Mesothelial cell of epicardium (in vitro differentiated cells): ENCODE measurements around the gene ATP6V1G3. TPM values are rescaled to one million over a fixed set of nuclear protein-coding genes. Genes with fewer than 3 reads are reported as not detected.

Experiments used
- DNase-seq, 2 experiments: peaks; one replicate each; pipeline ENCODE4 v3.0.0; 2021; ENCODE audit warnings: low spot score in 2 of 2; ENCODE audit not compliant: unreplicated experiment in 2 of 2
- H3K27ac Mint-ChIP-seq: 2 replicates; pipeline ENCODE4 v1.8.0; 2021; ENCODE audit warnings: mixed read lengths
- H3K27me3 Mint-ChIP-seq: 2 replicates; pipeline ENCODE4 v1.8.0; 2021; ENCODE audit warnings: low read depth, mixed read lengths
- H3K36me3 Mint-ChIP-seq: 2 replicates; pipeline ENCODE4 v1.8.0; 2021; ENCODE audit warnings: mixed read lengths
- H3K4me1 Mint-ChIP-seq: 2 replicates; pipeline ENCODE4 v1.8.0; 2021; ENCODE audit warnings: mixed read lengths
- H3K4me3 Mint-ChIP-seq: 2 replicates; pipeline ENCODE4 v1.8.0; 2021; ENCODE audit warnings: mild to moderate bottlenecking, moderate library complexity, mixed read lengths
- H3K9me3 Mint-ChIP-seq: 2 replicates; pipeline ENCODE4 v1.8.0; 2021; ENCODE audit warnings: mixed read lengths
- total RNA-seq: library from RNA; stranded (reverse); gene quantifications from 3 replicates; pipeline ENCODE4 v1.2.1, GENCODE V29; 2021
- TF ChIP-seq, protein P1 (sequence below): fragments of 200-600 bp; sonication (generic); IDR thresholded peaks from one replicate; pipeline ENCODE4 v1.5.0; 2021; ENCODE audit warnings: antibody characterized with exemption; ENCODE audit not compliant: unreplicated experiment

Gene ATP6V1G3
- total RNA-seq, 1 donor from 2014 or later, result not detected

DNA sequence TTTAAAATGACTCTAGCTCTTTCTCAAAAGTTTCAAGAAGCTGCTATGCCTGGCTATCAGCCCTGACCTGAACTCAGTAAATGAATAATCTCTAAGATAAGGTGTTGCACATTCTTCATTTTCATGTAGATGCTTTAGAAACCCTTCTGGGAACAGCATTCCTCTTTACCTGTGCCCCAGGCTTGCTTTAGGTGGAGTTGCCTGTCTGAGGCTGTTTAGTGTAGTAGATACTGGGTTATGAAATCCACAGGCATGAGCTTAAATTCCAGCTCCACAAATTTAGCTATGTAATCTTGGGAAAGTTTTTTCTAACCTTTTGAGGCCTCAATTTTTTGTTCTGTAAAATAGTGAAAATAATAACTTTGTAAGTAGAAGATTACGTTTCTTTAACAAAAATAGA is 41.6 kb downstream of the ATP6V1G3 start:
- DNase-seq, result no peak
- H3K9me3 Mint-ChIP-seq, result peaks cover 18% of the 10 kb centered on the region
- no peak overlapping the region for H3K4me3 Mint-ChIP-seq
- no peak overlapping the region for H3K27ac Mint-ChIP-seq
- H3K4me1 Mint-ChIP-seq, result peaks cover 19% of the 10 kb centered on the region
- TF ChIP-seq, protein P1, sequence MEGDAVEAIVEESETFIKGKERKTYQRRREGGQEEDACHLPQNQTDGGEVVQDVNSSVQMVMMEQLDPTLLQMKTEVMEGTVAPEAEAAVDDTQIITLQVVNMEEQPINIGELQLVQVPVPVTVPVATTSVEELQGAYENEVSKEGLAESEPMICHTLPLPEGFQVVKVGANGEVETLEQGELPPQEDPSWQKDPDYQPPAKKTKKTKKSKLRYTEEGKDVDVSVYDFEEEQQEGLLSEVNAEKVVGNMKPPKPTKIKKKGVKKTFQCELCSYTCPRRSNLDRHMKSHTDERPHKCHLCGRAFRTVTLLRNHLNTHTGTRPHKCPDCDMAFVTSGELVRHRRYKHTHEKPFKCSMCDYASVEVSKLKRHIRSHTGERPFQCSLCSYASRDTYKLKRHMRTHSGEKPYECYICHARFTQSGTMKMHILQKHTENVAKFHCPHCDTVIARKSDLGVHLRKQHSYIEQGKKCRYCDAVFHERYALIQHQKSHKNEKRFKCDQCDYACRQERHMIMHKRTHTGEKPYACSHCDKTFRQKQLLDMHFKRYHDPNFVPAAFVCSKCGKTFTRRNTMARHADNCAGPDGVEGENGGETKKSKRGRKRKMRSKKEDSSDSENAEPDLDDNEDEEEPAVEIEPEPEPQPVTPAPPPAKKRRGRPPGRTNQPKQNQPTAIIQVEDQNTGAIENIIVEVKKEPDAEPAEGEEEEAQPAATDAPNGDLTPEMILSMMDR, result no peak
- peaks cover 7% of the 10 kb centered on the region for H3K36me3 Mint-ChIP-seq
- no peaks in the 10 kb centered on the region for H3K27me3 Mint-ChIP-seq

DNA sequence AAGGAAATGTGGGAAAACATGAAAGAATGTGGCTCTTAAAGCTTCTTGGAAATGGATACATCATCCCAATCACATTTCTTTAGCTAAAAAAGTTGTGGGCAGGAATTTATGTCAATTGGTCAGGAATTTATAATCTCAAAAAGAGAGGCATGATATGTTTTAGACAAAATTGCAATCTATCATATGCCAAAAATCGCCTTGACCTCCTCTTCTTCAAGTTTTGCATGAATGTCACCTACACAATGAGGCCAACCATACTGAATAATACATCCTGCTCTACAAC is 42.4 kb downstream of the ATP6V1G3 start:
- no peak overlapping the region for H3K27ac Mint-ChIP-seq
- H3K9me3 Mint-ChIP-seq, result peaks cover 9% of the 10 kb centered on the region
- peaks cover 19% of the 10 kb centered on the region for H3K4me1 Mint-ChIP-seq
- DNase-seq, result no peak
- H3K36me3 Mint-ChIP-seq, result no peaks in the 10 kb centered on the region
- H3K27me3 Mint-ChIP-seq, result no peaks in the 10 kb centered on the region
- TF ChIP-seq, protein P1, result no peak
- no peak overlapping the region for H3K4me3 Mint-ChIP-seq

DNA sequence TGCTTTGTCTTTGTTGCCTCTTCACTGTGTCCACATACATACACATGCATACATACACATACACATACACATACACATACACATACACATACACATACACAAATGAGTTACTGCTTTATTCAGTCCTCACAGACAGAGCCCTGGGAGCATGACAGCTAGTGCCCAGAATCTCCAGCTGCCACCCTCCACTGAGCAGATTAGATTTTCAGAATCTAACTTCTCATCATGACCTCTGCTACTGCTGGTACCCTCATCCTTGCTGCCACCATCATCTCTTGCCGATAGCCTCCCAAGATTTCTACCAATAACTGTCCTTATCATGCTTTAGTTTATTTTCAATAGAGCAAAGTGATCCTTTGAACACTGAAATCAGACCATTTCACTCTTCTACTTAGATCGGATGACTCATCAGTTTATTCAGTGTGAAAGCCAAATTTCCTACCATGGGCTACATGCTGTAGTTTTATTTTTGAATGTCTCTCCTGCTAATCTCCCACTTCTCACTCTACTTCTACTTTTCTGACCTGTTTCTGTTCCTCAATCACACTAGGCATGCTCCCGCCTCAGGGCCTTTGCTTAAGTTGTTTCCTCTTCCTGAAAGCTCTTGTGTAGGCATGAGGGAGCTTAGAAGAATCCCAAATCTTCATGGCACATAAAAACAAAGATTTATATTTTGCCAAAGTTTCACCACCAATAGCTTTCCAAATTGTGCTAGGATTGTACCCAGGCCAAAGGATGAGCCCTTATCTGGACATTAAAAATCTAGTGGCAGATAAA is 43.0 kb downstream of the ATP6V1G3 start:
- Mint-ChIP-seq H3K36me3 (no peaks in the 10 kb centered on the region), H3K9me3 (peaks cover 6% of the 10 kb centered on the region), H3K4me3 (no peak overlapping the region), H3K27me3 (no peaks in the 10 kb centered on the region), H3K4me1 (peaks cover 21% of the 10 kb centered on the region), H3K27ac (no peak overlapping the region)
- no peak for DNase-seq
- TF ChIP-seq, protein P1, result no peak

DNA sequence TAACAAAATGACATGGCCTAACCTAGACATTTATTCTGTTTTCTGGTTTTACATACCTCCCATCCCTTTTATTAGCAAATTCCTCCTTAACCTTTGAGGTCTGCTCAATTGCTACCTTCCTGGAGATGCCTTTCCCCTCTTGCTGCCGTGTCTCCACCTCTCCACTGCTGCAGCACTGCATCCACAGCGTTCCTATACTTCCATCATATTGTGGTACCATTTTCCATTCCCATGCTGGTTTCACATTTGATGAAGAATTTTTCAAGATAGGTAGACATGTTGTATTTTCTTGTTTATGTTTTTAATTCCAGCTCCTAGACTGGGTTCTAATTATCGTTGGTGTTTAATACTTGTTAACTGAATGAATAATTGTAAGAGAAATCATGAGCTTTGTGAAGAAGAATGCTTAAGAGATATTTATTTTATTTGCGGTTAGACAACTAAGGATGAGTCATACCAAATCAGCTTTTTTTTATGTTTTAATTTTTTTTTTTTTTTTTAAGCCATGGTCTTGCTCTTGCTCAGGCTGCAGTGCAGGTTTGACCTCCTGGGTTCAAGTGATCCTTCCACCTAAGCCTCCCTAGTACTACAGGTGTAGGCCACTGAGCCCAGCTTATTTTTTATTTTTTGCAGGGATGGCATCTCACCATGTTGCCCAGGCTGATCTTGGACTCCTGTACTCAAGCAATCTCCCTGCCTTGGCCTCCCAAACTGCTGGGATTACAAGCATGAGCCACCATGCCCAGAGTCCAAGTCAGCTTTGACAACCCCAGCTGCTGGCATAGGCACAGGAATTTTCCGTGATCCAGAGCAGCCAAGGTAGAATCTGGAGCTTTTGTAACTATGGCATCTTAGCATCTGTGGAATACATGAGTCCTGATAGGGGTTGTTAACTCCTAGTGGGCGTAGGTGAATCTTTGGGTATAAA is 44.0 kb downstream of the ATP6V1G3 start:
- H3K4me1 Mint-ChIP-seq, result peaks cover 21% of the 10 kb centered on the region
- TF ChIP-seq, protein P1, result no peak
- H3K9me3 Mint-ChIP-seq, result peaks cover 5% of the 10 kb centered on the region
- H3K4me3 Mint-ChIP-seq, result no peak overlapping the region
- no peak for DNase-seq
- no peak overlapping the region for H3K27ac Mint-ChIP-seq
- H3K36me3 Mint-ChIP-seq, result no peaks in the 10 kb centered on the region
- no peaks in the 10 kb centered on the region for H3K27me3 Mint-ChIP-seq

DNA sequence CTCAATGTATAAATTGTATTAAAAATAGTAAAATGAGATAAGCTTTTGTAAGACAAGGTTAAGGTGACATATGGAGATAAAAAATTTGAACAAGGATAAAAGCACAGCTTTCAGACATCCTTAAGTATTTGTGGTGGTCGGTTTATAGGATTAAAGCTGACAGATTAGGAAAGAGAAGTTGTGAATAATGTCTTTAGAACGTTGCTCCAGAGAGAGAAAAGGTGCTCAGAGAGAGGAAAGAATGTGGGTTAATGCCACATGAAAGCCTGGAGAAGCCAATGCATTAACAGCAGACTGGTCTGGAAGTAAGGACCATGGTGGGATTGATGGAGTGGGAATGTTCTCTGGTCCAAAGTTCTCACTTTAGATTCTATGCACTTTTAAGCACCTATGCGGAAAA is 44.8 kb downstream of the ATP6V1G3 start:
- no peak overlapping the region for H3K27ac Mint-ChIP-seq
- H3K4me1 Mint-ChIP-seq, result peaks cover 21% of the 10 kb centered on the region
- TF ChIP-seq, protein P1, result no peak

More for the DNA sequence above, 44.8 kb downstream of the ATP6V1G3 start:
- peaks cover 4% of the 10 kb centered on the region for H3K9me3 Mint-ChIP-seq
- H3K36me3 Mint-ChIP-seq, result no peaks in the 10 kb centered on the region
- no peaks in the 10 kb centered on the region for H3K27me3 Mint-ChIP-seq
- no peak overlapping the region for H3K4me3 Mint-ChIP-seq
- no peak for DNase-seq
